T-helper 22 cell (primary cell): Measurements from ENCODE around the gene MORN1.
A peak's percentile ranks its signal among the peaks of the same experiment; 100 is the strongest.
"Not testable (repeated sequence)": the region's sequence is repeated elsewhere in the genome, so short reads cannot be mapped to it uniquely, and the experiment has no call there.

Experiments
- DNase-seq: peaks from one replicate; pipeline ENCODE4 v3.0.0-alpha.2; 2020; ENCODE audit warnings: low read depth

MORN1 gene

GRCh38 chr1:2304282-2304681 is 87.1 kb downstream of the MORN1 start:
- no peak for DNase-seq

- DNase-seq = no peak
Observed at GRCh38 chr1:2303781-2304180, 87.6 kb downstream of the MORN1 start.

- no peak for DNase-seq
Observed at GRCh38 chr1:2303016-2303775, 88.2 kb downstream of the MORN1 start.

GRCh38 chr1:2302292-2302925 is 88.9 kb downstream of the MORN1 start:
- no peak for DNase-seq

GRCh38 chr1:2301607-2302291 is 89.6 kb downstream of the MORN1 start:
- DNase-seq = no peak

GRCh38 chr1:2300851-2301606 is 90.3 kb downstream of the MORN1 start:
- DNase-seq = peak; percentile 98

GRCh38 chr1:2300004-2300771 is 91.2 kb downstream of the MORN1 start:
- DNase-seq = peak; percentile 70

- DNase-seq = no peak
Observed at GRCh38 chr1:2299131-2299627, 92.2 kb downstream of the MORN1 start.

- DNase-seq = no peak
Observed at GRCh38 chr1:2298685-2299084, 92.7 kb downstream of the MORN1 start.

- DNase-seq = no peak
Observed at GRCh38 chr1:2297246-2298011, 93.9 kb downstream of the MORN1 start.

GRCh38 chr1:2296614-2297013 is 94.7 kb downstream of the MORN1 start:
- no peak for DNase-seq

GRCh38 chr1:2296211-2296610 is 95.1 kb downstream of the MORN1 start:
- not testable (repeated sequence) for DNase-seq

GRCh38 chr1:2295526-2295925 is 95.8 kb downstream of the MORN1 start:
- DNase-seq = no peak

GRCh38 chr1:2294725-2295078 is 96.7 kb downstream of the MORN1 start:
- no peak for DNase-seq

- DNase-seq = no peak
Observed at GRCh38 chr1:2294033-2294724, 97.2 kb downstream of the MORN1 start.

GRCh38 chr1:2292725-2293450 is 98.5 kb downstream of the MORN1 start:
- no peak for DNase-seq

GRCh38 chr1:2291577-2291976 is 99.8 kb downstream of the MORN1 start:
- no peak for DNase-seq

- DNase-seq = peak; percentile 75
Observed at GRCh38 chr1:2290595-2291510, 100.5 kb downstream of the MORN1 start.
